Measurements from ENCODE around the gene PCK2. TPM values are rescaled to one million over a fixed set of nuclear protein-coding genes. Genes with fewer than 3 reads are reported as not detected.

Gene PCK2
- total and polyA plus RNA-seq, 2 of the 8 experiments (the other 6 are each of a cell fraction or from before 2014, with no cell fraction given): 81.9 to 115 TPM

GRCh38 chr14:24108336-24108874 lies 14.3 kb downstream of the PCK2 start:
- WGBS, 2 experiments (ENCODE audit: extremely low coverage in 1 of 2, insufficient coverage in 1 of 2, insufficient read length in 1 of 2, insufficient replicate concordance in 2 of 2, low coverage in 1 of 2, low lambda C conversion rate in 2 of 2, missing lambda C conversion rate in 1 of 2): 44% methylated on average over 5 of the region's 5 CpGs; no CpG with 5 or more reads in 1 of the 2 experiments
- H3K9ac ChIP-seq (replicated peaks in 1 of 4; ENCODE audit: extremely low read depth in 1 of 4, low read depth in 3 of 4, low read length in 3 of 4): no peak overlapping the region
- CTCF ChIA-PET (ENCODE audit: partially characterized antibody): interaction anchor here (0.6 to 12.2 kb wide), 33 partner anchors 10 to 540 kb away, joined by 3 to 160 read pairs (median 3); partner anchors contain the start of genes CARMIL3, IRF9, PCK2 and PSME1
- no peak for TF ChIP-seq JUN (IDR thresholded peaks at IDR 0.05; ENCODE audit: low read depth, low read length)
- no peak for TF ChIP-seq EP300 (IDR thresholded peaks at IDR 0.05; ENCODE audit: borderline replicate concordance in 1 of 2, low read depth in 2 of 2, low read length in 2 of 2)
- TF ChIP-seq E2F6 (IDR thresholded peaks at IDR 0.05): no peak
- no peak for TF ChIP-seq BCL11A (IDR thresholded peaks at IDR 0.05; ENCODE audit: low read depth in 2 of 2, low read length in 2 of 2)
- no peak for TF ChIP-seq TEAD4 (IDR thresholded peaks at IDR 0.05; ENCODE audit: low read depth, low read length)
- TF ChIP-seq GABPA (IDR thresholded peaks at IDR 0.05; ENCODE audit: borderline replicate concordance, insufficient read depth, low read length): no peak
- TF ChIP-seq CREB1 (IDR thresholded peaks at IDR 0.05): no peak
- TF ChIP-seq ATF3 (IDR thresholded peaks at IDR 0.05; ENCODE audit: insufficient read depth, low read depth, low read length): no peak
- TF ChIP-seq MAX (IDR thresholded peaks at IDR 0.05): no peak
- TF ChIP-seq CBX5 (IDR thresholded peaks at IDR 0.05; ENCODE audit: low read depth, low read length): no peak
- TF ChIP-seq SIX5 (IDR thresholded peaks at IDR 0.05; ENCODE audit: low read depth, low read length): no peak
- TF ChIP-seq SP4 (IDR thresholded peaks at IDR 0.05; ENCODE audit: low read length): no peak

More at GRCh38 chr14:24108336-24108874, 14.3 kb downstream of the PCK2 start:
- no peak overlapping the region for H4K8ac ChIP-seq (ENCODE audit: extremely low read depth, insufficient read depth, low read length)
- no peak overlapping the region for H2BK20ac ChIP-seq (ENCODE audit: low read length)
- H3K9me3 ChIP-seq (ENCODE audit: insufficient read depth in 2 of 2, low read depth in 1 of 2, low read length in 1 of 2): peaks cover 7% of the 10 kb centered on the region in 2 experiments; a peak in 3 of 4 replicates
- H3K23me2 ChIP-seq (ENCODE audit: low read depth, low read length): no peaks in the 10 kb centered on the region; the same call in 1 of the 2 replicates
- no peak overlapping the region for H4K91ac ChIP-seq (replicated peaks; ENCODE audit: insufficient read length, low read length)
- no peak overlapping the region for H3K4me2 ChIP-seq (ENCODE audit: insufficient read depth in 1 of 2, low read depth in 2 of 2, low read length in 2 of 2)
- no peak overlapping the region for H2AK5ac ChIP-seq (ENCODE audit: low read depth, low read length)
- DNase-seq (ENCODE audit: low read depth in 1 of 2, low spot score in 2 of 2): no peak
- no peak overlapping the region for H2BK15ac ChIP-seq (ENCODE audit: low read length)
- no peaks in the 10 kb centered on the region for H3K79me1 ChIP-seq (ENCODE audit: low read depth, low read length)
- no peak overlapping the region for H3K18ac ChIP-seq (ENCODE audit: extremely low read depth, low read length)
- no peaks in the 10 kb centered on the region for H3K4me1 ChIP-seq (replicated peaks in 1 of 4; ENCODE audit: control insufficient read depth in 3 of 4, insufficient read depth in 4 of 4, low read length in 3 of 4)
- no peak overlapping the region for H3K4me3 ChIP-seq (ENCODE audit: extremely low read depth in 1 of 4, insufficient read depth in 2 of 4, low read depth in 3 of 4, low read length in 4 of 4)
- no peaks in the 10 kb centered on the region for H4K20me1 ChIP-seq (replicated peaks in 1 of 2; ENCODE audit: control insufficient read depth in 1 of 2, insufficient read depth in 2 of 2, low read length in 2 of 2)
- no peak overlapping the region for H2BK120ac ChIP-seq (replicated peaks; ENCODE audit: low read depth, low read length)
- no peak overlapping the region for H3K4ac ChIP-seq (replicated peaks; ENCODE audit: insufficient read length, low read depth, low read length)
- FAIRE-seq: no peak
- H2BK12ac ChIP-seq (ENCODE audit: low read depth, low read length): no peak overlapping the region
- no peak overlapping the region for H4K5ac ChIP-seq (ENCODE audit: insufficient read length, low read depth, low read length)
- no peaks in the 10 kb centered on the region for H3K79me2 ChIP-seq (ENCODE audit: control insufficient read depth in 1 of 2, insufficient read depth in 2 of 2, low read length in 2 of 2)
- no peak overlapping the region for H2BK5ac ChIP-seq (ENCODE audit: low read depth, low read length)
- H3K56ac ChIP-seq (replicated peaks; ENCODE audit: insufficient read length, low read depth, low read length): no peak overlapping the region
- H3K36me3 ChIP-seq (ENCODE audit: control insufficient read depth in 2 of 4, insufficient read depth in 4 of 4, low read length in 3 of 4): peaks cover 0 to 15% (median 7%) of the 10 kb centered on the region in 4 experiments; a peak in 5 of 8 replicates
- H3K23ac ChIP-seq (ENCODE audit: insufficient read length): no peak overlapping the region
- POLR2A ChIA-PET (ENCODE audit: partially characterized antibody): interaction anchor here (0.7 to 23.9 kb wide), 9 partner anchors 8 to 914 kb away, joined by 3 to 626 read pairs (median 26); partner anchors contain the start of genes CPNE6, DCAF11, EMC9 and NRL
- H2AFZ ChIP-seq (ENCODE audit: low read length): no peak overlapping the region
- no peak overlapping the region for H3K14ac ChIP-seq (ENCODE audit: insufficient read length)
- H3K27ac ChIP-seq (ENCODE audit: low read depth, low read length): no peak overlapping the region
- H3K27me3 ChIP-seq (replicated peaks in 1 of 4; ENCODE audit: control insufficient read depth in 3 of 4, extremely low read depth in 1 of 4, insufficient read depth in 3 of 4, low read length in 3 of 4): no peaks in the 10 kb centered on the region

Data from H1 (cell line).